AG08396 (cell line): Measurements from ENCODE around the gene VPS33A.
A peak's percentile ranks its signal among the peaks of the same experiment; 100 is the strongest.
"Not testable (repeated sequence)": the region's sequence is repeated elsewhere in the genome, so short reads cannot be mapped to it uniquely, and the experiment has no call there.

Experiments used
- DNase-seq: peaks from one replicate; pipeline ENCODE4 v3.0.0; 2012; ENCODE audit warnings: low spot score, mixed read lengths

Gene VPS33A

DNA sequence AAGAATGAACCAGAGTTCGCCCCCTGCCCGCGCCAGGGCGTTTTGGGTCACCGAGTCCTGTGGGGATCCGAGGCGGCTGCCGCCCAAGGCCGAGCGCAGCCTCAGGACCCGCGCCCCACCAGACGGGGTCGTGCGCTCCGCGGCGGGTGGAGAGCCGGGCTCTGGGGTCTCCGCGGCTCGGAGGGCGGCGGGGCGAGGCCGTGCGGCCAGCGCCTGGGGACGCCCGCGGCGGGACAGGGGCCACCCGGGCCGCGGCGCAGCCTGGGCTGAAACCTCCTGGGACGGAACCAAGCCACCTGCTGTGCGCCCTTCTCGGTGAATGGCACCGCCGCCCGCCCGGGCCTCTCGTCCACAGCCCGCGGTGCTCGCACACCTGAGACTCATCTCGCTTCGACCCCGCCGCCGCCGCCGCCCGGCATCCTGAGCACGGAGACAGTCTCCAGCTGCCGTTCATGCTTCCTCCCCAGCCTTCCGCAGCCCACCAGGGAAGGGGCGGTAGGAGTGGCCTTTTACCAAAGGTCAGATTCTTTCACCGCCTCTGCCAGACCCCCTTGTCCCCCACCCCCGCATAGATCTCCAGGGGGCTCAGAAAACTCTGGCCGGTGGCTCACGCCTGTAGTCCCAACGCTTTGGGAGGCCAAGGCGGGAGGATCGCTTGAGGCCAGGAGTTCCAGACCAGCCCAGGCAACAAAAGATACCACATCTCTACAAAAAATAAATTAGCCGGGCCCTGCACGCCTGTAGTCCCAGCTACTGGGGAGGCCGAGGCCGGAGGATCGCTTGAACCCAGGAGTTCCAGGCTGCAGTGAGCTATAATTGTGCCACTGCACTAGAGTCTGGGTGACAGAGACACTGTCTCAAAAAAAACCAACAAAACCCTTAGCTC, 61.9 kb downstream of the VPS33A start:
- no peak for DNase-seq

DNA sequence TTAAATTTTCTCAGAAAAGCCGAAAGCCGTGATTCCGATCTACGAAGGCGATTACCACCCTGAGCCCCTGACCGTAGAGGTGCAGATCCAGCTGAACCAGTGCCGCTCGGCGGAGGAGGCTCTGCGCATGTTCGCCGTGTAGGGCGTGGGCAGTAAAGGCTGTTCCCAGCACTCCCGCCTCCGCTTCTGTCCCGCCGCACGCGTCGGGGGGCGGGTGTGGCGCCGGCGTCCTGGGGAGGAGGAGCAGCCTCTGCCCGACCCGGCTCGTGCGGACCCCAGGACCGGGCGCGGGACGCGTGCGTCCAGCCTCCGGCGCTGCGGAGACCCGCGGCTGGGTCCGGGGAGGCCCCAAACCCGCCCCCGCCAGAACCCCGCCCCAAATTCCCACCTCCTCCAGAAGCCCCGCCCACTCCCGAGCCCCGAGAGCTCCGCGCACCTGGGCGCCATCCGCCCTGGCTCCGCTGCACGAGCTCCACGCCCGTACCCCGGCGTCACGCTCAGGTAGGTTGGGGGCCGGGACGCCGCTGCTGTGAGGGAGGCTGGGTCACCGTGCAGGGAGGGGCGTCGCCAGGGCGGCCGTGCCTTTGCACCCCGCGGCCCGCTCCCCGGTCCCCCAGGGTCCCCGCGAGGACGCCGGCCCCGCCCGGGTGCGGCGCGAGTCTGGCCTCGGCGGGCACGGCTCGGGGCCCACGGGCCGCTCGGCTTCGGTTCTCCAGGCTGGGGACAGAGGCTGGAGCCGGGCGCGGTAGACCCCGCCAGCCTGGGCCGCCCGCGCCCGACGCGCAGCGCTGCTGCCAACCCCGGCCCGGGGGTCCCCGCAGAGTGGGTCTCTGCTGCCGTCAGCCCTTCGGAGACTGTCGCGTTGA, 62.8 kb downstream of the VPS33A start, which contains the start of gene B3GNT4:
Gene B3GNT4, plus strand, starts transcription at position 409 of the 866 bp plus-strand sequence. CDS start 910 bp downstream, outside the sequence.
- peak; percentile 86 for DNase-seq

- not testable (repeated sequence) for DNase-seq
Observed at GRCh38 chr12:122202811-122203210, 63.5 kb downstream of the VPS33A start.

GRCh38 chr12:122202017-122202416, 64.3 kb downstream of the VPS33A start:
- no peak for DNase-seq

- DNase-seq, result no peak
Observed at GRCh38 chr12:122201381-122201780, 64.9 kb downstream of the VPS33A start.

GRCh38 chr12:122200541-122201175, 65.6 kb downstream of the VPS33A start:
- no peak for DNase-seq

DNA sequence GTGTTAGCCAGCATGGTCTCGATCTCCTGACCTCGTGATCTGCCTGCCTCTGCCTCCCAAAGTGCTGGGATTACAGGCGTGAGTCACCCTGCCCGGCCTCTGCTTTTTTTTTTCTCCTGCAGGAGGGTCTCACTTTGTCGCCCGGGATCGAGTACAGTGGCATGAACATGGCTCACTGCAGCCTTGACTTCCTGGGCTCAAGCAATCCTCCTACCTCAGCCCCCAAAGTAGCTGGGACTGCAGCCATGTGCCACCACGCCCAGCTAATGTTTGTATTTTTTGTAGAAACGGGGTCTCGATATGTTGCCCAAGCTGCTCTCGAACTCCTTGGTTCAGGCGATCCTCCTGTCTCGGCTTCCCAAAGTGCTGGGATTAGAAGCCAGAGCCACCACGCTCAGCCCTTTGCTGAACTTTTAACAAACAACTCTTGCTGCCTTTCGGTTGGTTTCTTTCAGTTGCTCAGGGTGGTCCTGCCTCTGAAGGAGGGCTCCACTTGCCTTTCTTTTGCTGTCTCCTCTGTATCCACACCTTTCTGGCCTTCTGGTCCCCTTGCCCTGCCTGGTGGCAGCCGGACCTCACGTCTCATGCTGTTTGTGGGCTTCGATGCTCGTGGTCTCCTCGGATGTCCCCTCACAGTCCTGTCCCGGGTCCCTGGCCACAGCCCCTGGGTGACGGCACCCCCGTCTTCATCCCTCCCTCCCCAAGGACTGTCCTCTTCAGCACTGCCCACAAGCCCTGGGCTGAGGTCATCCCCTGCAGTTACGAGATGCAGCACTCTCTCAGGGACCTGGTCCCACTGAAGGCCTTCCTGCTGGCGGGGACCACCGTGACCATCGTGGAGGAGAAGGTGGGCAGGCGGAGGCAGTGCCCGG, 66.6 kb downstream of the VPS33A start:
- no peak for DNase-seq

- DNase-seq, result no peak
Observed at GRCh38 chr12:122197612-122197966, 68.7 kb downstream of the VPS33A start.

DNA sequence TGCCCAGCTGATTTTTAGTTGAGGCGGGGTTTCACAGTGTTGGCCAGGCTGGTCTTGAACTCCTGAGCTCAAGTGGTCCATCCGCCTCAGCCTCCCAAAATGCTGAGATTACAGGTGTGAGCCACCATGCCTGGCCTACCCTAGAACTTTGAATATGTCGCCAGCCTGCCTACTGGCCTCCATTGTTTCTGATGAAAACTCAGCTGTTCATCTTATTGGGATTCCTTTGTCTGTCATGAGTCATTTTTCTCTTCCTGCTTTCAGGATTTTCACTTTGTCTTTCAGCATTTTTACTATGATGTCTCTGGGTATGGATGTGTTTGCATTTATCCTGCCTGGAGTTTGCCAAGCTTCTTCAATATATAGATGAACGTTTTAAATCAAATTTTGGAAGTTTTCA, 70.9 kb downstream of the VPS33A start:
- DNase-seq, result no peak

DNA sequence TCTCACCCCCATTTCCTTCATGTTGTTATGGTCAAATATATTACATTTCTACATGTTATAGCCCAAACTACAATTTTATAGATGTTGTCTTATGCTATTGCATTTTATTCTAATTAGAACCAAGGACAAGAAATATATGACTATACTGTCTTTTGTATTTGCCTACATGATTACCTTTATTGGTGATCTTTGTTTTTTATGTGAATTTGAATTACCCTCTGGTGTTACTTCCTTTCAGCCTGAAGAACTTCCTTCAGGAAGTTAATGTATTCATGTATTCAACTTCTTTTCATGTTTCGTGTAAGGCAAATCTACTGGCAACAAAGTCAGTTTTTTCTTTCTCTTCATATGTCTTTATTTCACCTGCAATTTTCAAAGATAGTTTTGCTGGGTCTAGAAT, 71.5 kb downstream of the VPS33A start:
- DNase-seq, result no peak

DNA sequence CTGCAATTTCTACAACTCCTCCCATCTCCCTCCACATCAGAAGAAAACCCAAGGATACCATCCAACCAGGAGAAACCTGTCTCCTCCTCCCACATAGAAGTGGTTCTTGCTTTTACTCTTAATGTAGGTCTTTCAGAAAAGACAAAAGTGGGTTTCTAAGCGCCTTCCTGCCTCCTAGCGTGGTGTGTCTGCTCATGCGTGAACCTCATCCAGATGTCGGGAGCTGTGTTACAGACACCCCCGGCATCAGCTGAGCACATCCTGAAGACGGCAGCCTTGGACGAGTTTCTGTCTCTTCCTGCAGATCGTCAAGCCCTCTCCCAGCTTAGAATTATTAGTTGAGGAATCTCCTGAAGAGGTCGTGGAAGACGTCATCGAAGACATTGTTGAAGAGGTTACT, 73.9 kb downstream of the VPS33A start:
- no peak for DNase-seq

DNA sequence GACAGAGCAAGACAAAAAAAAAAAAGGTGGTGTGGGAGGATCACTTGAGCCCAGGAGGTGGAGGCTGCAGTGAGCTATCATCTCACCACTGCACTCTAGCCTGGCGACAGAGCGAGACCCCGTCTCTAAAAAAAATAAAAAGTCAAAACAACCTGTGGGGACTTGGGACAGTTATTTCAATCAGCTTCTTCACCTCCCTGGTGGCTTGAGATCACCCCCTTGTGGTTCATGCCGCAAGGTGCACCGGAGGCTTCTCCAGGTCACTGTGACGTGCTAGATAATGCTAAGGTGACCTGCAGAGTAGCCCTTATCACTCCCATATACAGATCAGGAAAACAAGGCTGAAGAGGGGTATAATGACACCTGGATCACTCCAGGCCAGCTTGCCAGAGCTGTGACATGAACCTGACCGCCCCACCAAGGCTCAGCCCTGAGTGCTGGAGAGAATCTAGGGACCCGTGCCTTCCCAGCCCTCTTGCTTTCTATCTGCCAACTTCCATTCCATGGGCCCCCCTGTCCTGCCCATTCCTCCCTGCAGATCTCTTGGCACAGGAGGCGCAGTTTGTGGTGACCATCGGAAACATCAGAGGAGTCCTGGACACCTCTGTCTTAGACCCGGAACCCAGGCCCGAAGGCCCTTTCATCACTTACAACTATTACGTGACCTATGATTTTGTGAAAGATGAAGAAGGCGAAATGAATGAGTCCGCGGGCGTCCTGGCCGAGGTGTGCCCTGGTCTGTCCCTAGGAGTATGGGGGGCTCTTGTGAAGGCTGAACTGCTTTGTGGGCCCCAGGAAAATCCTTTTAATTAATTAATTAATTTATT, 75.2 kb downstream of the VPS33A start:
- peak; percentile 84 for DNase-seq

DNA sequence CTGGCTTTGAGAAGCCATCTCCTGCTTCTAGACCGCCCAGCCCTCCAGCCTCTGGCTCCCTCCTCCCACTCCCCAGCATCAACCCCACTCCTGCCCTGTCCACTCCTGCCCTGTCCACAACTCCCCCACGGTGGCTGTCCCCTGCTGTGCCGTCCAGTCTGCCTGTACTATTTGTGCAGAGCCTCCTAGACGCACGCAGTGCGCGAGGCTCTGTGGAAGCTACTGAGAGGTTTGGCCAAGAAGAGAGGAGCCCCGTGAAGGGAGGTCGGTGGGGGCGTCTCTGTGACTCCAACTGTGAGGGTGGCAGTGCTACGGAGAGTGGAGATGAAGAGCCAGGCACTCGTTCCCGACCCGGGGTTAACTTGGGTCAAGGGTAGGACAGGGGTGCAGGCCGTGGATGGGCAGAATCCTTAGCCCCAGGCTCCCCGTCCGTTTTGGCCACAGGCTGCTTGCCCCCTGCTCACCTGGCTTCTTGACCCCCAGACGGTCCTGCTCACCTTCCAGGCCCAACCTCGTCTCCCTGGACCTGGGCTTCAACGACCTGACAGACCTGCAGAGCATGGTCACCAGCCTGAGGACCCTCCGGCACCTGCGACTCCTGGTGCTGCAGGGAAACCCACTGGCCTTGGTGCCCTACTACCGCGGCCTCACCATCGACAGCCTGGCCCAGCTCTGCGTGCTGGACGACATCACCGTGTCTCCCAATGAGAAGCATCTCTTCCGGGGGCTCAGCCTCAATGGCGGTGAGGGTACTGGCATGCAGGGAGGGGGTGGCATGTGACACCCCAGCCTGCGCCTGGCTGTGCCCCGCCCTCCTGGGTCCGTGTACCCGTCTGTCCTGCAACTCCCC, 76.4 kb downstream of the VPS33A start:
- no peak for DNase-seq

GRCh38 chr12:122187466-122187865, 78.8 kb downstream of the VPS33A start:
- DNase-seq, result no peak

GRCh38 chr12:122185494-122186082, 80.7 kb downstream of the VPS33A start:
- DNase-seq, result no peak

DNA sequence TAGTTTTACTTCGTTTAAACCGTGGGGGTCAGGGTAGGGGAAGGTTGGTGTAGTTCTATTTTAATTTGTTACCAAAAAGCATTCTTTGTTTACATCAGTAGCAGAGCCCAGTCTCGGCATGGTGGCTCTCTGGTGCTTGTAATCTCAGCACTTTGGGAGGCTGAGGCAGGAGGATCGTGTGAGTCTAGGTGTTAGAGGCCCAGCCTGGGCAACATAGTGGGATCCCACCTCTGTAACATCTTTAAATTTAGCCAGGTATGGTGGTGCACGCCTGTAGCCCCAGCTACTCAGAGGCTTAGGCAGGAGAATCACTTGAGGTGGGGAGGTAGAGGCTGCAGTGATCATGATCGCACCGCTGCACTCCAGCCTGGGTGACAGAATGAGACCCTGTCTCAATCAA, 81.2 kb downstream of the VPS33A start:
- DNase-seq, result no peak

- no peak for DNase-seq
Observed at GRCh38 chr12:122184517-122184916, 81.8 kb downstream of the VPS33A start.

DNA sequence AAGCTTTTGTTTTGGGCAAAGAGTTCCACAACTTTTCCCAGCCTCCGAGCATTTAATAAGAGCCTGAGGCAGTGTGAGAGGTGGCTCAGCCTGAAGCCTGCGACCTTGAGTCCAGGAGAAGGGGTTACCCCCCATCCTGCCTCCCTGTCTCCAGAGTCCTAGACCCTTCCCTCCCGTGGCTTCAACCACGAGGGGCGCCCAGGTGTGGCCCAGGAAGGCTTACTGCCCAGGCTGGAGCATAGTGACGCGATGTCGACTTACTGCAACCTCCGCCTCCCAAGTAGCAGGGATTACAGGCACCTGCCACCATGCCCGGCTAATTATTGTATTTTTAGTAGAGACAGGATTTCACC, 82.7 kb downstream of the VPS33A start:
- no peak for DNase-seq

DNA sequence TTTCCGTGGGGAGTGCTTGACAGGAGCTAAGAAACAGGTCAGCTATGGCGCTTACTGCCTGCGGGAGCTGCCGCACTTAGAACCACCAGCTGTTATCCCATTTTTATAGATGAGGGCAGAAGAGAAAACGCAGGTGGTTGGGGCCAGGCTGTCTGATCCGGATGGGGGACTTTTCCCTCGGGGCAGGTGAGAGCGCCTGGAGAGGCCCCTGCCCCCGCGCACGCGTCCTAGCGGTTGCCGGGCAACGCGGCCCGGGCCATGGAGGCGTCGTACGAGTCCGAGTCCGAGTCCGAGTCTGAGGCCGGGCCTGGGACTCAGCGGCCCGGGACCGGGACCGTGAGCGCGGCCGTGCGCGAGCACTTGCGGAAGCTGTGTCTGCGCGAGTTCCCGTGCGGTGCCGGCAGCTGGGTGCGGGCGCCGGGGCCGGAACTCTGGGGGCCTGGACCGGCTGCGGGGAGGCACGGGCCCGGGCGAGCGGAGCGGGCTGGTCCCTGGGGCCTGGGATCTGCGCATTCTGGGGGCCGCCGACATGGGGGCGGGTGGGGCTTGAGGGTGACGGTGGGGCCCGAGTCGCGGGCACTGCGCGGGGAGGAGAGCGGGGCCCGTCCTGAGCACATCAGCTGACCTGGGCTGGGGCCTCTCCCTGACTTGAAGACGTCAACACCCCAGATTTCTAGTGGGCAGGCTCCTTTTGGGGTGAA, 83.3 kb downstream of the VPS33A start, which contains the start of gene LRRC43:
Gene LRRC43, plus strand, starts transcription at position 237 of the 701 bp plus-strand sequence. Its CDS starts 22 bp downstream, at position 259.
- peak; percentile 50 for DNase-seq
